HFFc6 (cell line): ENCODE measurements around the gene MEIOSIN. TPM values are rescaled to one million over a fixed set of nuclear protein-coding genes. Genes with fewer than 3 reads are reported as not detected.
"Not testable (repeated sequence)": the region's sequence is repeated elsewhere in the genome, so short reads cannot be mapped to it uniquely, and the experiment has no call there.

ENCODE experiments used
- DNase-seq: peaks from one replicate; pipeline ENCODE4 v3.0.0-alpha.2; 2018
- H3K27ac Mint-ChIP-seq: 2 replicates; pipeline ENCODE4 v1.8.0; 2020; ENCODE audit warnings: mild to moderate bottlenecking, mixed read lengths
- H3K27me3 Mint-ChIP-seq: 2 replicates; pipeline ENCODE4 v1.8.0; 2021; ENCODE audit warnings: mild to moderate bottlenecking, moderate library complexity, mixed read lengths; ENCODE audit not compliant: insufficient read depth
- H3K36me3 Mint-ChIP-seq: 2 replicates; pipeline ENCODE4 v1.8.0; 2021; ENCODE audit warnings: low read depth, mixed read lengths
- H3K4me1 Mint-ChIP-seq: 2 replicates; pipeline ENCODE4 v1.8.0; 2020; ENCODE audit warnings: low read depth, mixed read lengths
- H3K4me3 Mint-ChIP-seq: 2 replicates; pipeline ENCODE4 v1.8.0; 2020; ENCODE audit warnings: mild to moderate bottlenecking, moderate library complexity, mixed read lengths
- H3K9me3 Mint-ChIP-seq: 2 replicates; pipeline ENCODE4 v1.8.0; 2020; ENCODE audit warnings: mild to moderate bottlenecking, mixed read lengths
- total RNA-seq, 6 experiments: library from RNA; stranded (reverse); fragmentation: NEBNext Ultra II Directional; extraction: Animal tissue kit (Norgen Biotek cat#: 25700); gene quantifications; 2 replicates in 1 of 6; 3 replicates in 5 of 6; pipeline ENCODE4 v1.2.3, GENCODE V29; 2021
- TF ChIP-seq, protein P1 (sequence below): fragments of 200-600 bp; sonication (generic); IDR thresholded peaks from 2 replicates; pipeline ENCODE4 v1.5.0; 2021; ENCODE audit warnings: antibody characterized with exemption, mild to moderate bottlenecking

Gene MEIOSIN
- total RNA-seq, 6 experiments from 2014 or later, result not detected

DNA sequence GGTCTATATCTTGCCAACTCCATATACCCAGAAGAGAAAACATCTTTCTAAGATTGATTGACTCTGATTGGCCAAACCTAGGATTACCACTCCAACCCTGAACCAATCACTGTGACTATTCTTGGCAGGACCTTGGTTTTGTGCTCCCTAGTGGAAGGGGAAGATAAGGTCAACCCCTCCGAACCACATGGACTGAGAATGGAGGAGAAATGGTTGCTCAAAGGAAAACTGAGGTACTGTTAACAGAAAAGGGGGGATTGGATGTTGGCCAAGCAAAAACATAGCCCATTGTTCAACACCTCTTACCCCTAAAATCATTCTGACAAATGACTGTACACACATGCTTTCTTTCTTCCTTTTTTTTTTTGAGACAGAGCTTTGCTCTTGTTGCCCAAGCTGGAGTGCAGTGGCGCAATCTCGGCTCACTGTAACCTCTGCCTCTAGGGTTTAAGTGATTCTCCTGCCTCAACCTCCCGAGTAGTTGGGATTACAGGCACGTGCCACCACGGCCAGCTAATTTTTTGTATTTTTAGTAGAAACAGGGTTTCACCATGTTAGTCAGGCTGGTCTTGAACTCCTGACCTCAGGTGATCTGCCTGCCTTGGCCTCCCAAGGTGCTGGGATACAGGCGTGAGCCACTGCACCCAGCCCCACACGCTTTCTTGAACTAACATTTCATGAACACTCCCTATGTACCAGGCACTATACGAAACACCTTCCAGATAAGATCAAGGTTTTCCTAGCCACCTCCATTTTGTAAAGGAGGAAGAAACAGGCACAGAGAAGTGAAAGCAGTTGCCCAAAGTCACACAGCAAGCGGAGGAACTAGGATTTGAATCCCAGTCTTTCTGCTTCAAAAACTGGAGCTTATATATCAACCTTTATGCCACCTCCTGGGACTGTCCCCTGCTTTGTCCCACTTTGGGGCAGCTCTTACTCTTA lies 6.5 kb downstream of the MEIOSIN start:
- no peaks in the 10 kb centered on the region for H3K4me1 Mint-ChIP-seq
- no peak overlapping the region for H3K27ac Mint-ChIP-seq
- no peak for DNase-seq
- no peak overlapping the region for H3K4me3 Mint-ChIP-seq
- H3K36me3 Mint-ChIP-seq, result no peaks in the 10 kb centered on the region
- H3K27me3 Mint-ChIP-seq, result peaks cover 8% of the 10 kb centered on the region
- TF ChIP-seq, protein P1, sequence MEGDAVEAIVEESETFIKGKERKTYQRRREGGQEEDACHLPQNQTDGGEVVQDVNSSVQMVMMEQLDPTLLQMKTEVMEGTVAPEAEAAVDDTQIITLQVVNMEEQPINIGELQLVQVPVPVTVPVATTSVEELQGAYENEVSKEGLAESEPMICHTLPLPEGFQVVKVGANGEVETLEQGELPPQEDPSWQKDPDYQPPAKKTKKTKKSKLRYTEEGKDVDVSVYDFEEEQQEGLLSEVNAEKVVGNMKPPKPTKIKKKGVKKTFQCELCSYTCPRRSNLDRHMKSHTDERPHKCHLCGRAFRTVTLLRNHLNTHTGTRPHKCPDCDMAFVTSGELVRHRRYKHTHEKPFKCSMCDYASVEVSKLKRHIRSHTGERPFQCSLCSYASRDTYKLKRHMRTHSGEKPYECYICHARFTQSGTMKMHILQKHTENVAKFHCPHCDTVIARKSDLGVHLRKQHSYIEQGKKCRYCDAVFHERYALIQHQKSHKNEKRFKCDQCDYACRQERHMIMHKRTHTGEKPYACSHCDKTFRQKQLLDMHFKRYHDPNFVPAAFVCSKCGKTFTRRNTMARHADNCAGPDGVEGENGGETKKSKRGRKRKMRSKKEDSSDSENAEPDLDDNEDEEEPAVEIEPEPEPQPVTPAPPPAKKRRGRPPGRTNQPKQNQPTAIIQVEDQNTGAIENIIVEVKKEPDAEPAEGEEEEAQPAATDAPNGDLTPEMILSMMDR, result no peak
- no peaks in the 10 kb centered on the region for H3K9me3 Mint-ChIP-seq

DNA sequence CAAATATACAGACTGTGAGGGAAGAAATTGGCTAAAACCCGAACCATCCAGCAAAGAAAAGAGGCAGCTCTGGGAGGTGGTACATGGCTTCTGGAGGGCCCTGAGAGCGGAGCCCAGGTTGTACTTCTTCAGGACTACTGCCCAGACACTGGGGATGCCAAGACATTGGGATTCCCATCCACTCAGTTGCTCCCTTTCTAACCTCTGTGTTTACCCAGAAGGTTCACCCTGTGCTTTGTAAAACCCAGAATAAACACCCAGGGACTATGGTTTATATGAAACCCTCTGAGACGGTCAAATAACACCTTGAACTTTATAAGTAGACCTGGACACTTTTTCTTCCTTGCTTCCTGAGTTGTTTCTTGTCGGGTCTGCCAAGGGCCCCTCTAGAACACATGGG lies 9.7 kb downstream of the MEIOSIN start:
- TF ChIP-seq, protein P1, result no peak
- Mint-ChIP-seq H3K27me3 (peaks cover 11% of the 10 kb centered on the region), H3K27ac (no peak overlapping the region), H3K9me3 (no peaks in the 10 kb centered on the region), H3K4me1 (peaks cover 12% of the 10 kb centered on the region), H3K4me3 (no peak overlapping the region), H3K36me3 (no peaks in the 10 kb centered on the region)
- DNase-seq, result no peak

- TF ChIP-seq, protein P1, result no peak
- H3K9me3 Mint-ChIP-seq, result no peaks in the 10 kb centered on the region
Observed at GRCh38 chr19:45745606-45746005, 12.4 kb downstream of the MEIOSIN start.

DNA sequence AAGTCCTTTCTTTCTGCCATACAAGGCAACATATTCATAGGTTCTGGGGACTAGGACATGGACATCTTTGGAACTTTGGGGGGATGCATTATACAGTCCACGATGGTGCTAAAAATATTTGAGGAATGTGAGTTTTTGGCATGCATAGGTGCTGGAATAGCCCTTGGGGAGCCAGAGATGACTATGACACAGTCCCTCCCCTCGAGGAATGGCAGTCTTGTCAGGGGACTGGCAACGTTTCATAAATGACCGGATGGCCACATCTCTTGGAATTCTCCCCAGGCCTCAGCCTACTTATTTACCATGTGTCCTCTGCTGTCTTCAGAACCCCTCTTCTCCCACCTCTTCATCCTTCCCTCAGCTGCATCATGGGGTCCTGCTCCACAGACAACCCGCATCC lies 13.6 kb downstream of the MEIOSIN start:
- TF ChIP-seq, protein P1, result no peak
- Mint-ChIP-seq H3K9me3 (no peaks in the 10 kb centered on the region), H3K27ac (no peak overlapping the region), H3K4me3 (no peak overlapping the region), H3K27me3 (peaks cover 13% of the 10 kb centered on the region), H3K36me3 (no peaks in the 10 kb centered on the region), H3K4me1 (peaks cover 12% of the 10 kb centered on the region)
- DNase-seq, result no peak

More at GRCh38 chr19:45745606-45746005, 12.4 kb downstream of the MEIOSIN start:
- Mint-ChIP-seq H3K4me3 (no peak overlapping the region), H3K36me3 (no peaks in the 10 kb centered on the region), H3K27me3 (peaks cover 11% of the 10 kb centered on the region), H3K4me1 (peaks cover 12% of the 10 kb centered on the region), H3K27ac (no peak overlapping the region)
- DNase-seq, result no peak

DNA sequence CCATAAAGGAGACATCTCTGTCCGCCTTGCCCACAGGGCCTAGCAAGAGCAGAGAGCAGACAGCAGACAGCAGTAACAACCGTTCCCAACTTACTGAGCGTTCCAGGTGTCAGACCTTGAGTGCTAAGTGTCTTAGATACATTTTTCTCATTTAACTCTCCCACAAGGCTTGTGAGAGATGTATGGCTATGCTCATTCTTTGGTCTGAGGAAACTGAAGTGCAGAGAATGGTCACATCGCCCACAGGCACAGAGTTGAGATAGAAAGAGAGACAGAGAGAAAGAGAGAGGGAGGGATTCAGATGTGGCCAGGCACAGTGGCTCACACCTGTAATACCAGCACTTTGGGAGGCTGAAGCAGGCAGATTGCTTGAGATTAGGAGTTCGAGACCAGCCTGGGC lies 14.3 kb downstream of the MEIOSIN start:
- no peak overlapping the region for H3K27ac Mint-ChIP-seq
- TF ChIP-seq, protein P1, result no peak
- H3K9me3 Mint-ChIP-seq, result no peaks in the 10 kb centered on the region
- H3K4me3 Mint-ChIP-seq, result no peak overlapping the region
- H3K36me3 Mint-ChIP-seq, result no peaks in the 10 kb centered on the region
- H3K4me1 Mint-ChIP-seq, result peaks cover 12% of the 10 kb centered on the region
- no peak for DNase-seq
- peaks cover 8% of the 10 kb centered on the region for H3K27me3 Mint-ChIP-seq

GRCh38 chr19:45751483-45751882 lies 18.2 kb downstream of the MEIOSIN start:
- not testable (repeated sequence) for H3K9me3 Mint-ChIP-seq, H3K27ac Mint-ChIP-seq, H3K4me3 Mint-ChIP-seq, DNase-seq, H3K27me3 Mint-ChIP-seq, H3K36me3 Mint-ChIP-seq
- H3K4me1 Mint-ChIP-seq, result peaks cover 12% of the 10 kb centered on the region
